HG02798 (cell line): ENCODE results near the gene NATD1.
A peak's percentile ranks its signal among the peaks of the same experiment; 100 is the strongest.

Source experiments
- ATAC-seq: cut with Tn5 transposase; IDR thresholded peaks from one replicate; pipeline ENCODE4 v1.9.1; 2021; ENCODE audit warnings: mild to moderate bottlenecking; ENCODE audit not compliant: unreplicated experiment, poor library complexity

The NATD1 gene

GRCh38 chr17:21277332-21277731 lies 24.1 kb upstream of the NATD1 start:
- ATAC-seq = no peak

- no peak for ATAC-seq
Measured at GRCh38 chr17:21276264-21276588, 23.0 kb upstream of the NATD1 start.

GRCh38 chr17:21275579-21276263 lies 22.5 kb upstream of the NATD1 start:
- ATAC-seq = peak; percentile 96

GRCh38 chr17:21275047-21275578 lies 21.9 kb upstream of the NATD1 start:
- no peak for ATAC-seq

- ATAC-seq = no peak
Measured at GRCh38 chr17:21272881-21273792, 19.9 kb upstream of the NATD1 start.

- no peak for ATAC-seq
Measured at GRCh38 chr17:21272250-21272649, 19.0 kb upstream of the NATD1 start.

GRCh38 chr17:21271454-21272183 lies 18.4 kb upstream of the NATD1 start:
- ATAC-seq = no peak

- ATAC-seq = no peak
Measured at GRCh38 chr17:21269394-21269793, 16.2 kb upstream of the NATD1 start.

- ATAC-seq = no peak
Measured at GRCh38 chr17:21268596-21269188, 15.5 kb upstream of the NATD1 start.

- no peak for ATAC-seq
Measured at GRCh38 chr17:21263376-21263775, 10.2 kb upstream of the NATD1 start.

- no peak for ATAC-seq
Measured at GRCh38 chr17:21262259-21262993, 9.2 kb upstream of the NATD1 start.

- no peak for ATAC-seq
Measured at GRCh38 chr17:21258593-21258992, 5.4 kb upstream of the NATD1 start.

GRCh38 chr17:21253646-21254441 lies 634 bp upstream of the NATD1 start:
- ATAC-seq = peak; percentile 13

GRCh38 chr17:21252289-21252795 lies 868 bp downstream of the NATD1 start:
- ATAC-seq = no peak

- ATAC-seq = no peak
Measured at GRCh38 chr17:21251337-21252010, 1.7 kb downstream of the NATD1 start.

- ATAC-seq = no peak
Measured at GRCh38 chr17:21250854-21251253, 2.4 kb downstream of the NATD1 start.

- no peak for ATAC-seq
Measured at GRCh38 chr17:21249920-21250703, 3.1 kb downstream of the NATD1 start.
